WTC11 (cell line): Measurements from ENCODE around the gene MAP3K6. TPM values are rescaled to one million over a fixed set of nuclear protein-coding genes. Genes with fewer than 3 reads are reported as not detected.
A peak's percentile ranks its signal among the peaks of the same experiment; 100 is the strongest.

Experiments
- ATAC-seq: fragments of 200-7000 bp; cut with Tn5 transposase; 2 replicates; pipeline ENCODE4 v1.10.0; 2021; ENCODE audit warnings: mild to moderate bottlenecking, moderate library complexity
- CTCF ChIA-PET: fragments of 300-600 bp; sonication (Branson Sonifier 250); formaldehyde crosslinking; loops from one replicate; lab custom pipeline; 2021; ENCODE audit warnings: antibody characterized with exemption; lab: Charles Lee
- POLR2A ChIA-PET: fragments of 350-600 bp; sonication (Branson Sonifier 250); formaldehyde crosslinking; loops from one replicate; lab custom pipeline; 2021; ENCODE audit warnings: antibody characterized with exemption; lab: Charles Lee
- DNase-seq: peaks from one replicate; pipeline ENCODE4 v3.0.0; 2021; ENCODE audit warnings: low spot score
- H3K27ac Mint-ChIP-seq: 2 replicates; pipeline ENCODE4 v1.8.0; 2021; ENCODE audit warnings: mixed read lengths
- H3K27me3 Mint-ChIP-seq: 2 replicates; pipeline ENCODE4 v1.8.0; 2021; ENCODE audit warnings: low read depth, mild to moderate bottlenecking, moderate library complexity, mixed read lengths
- H3K36me3 Mint-ChIP-seq: 2 replicates; pipeline ENCODE4 v1.8.0; 2021; ENCODE audit warnings: mixed read lengths
- H3K4me1 Mint-ChIP-seq: 2 replicates; pipeline ENCODE4 v1.8.0; 2022; ENCODE audit warnings: mixed read lengths
- H3K4me3 Mint-ChIP-seq: 2 replicates; pipeline ENCODE4 v1.8.0; 2021; ENCODE audit warnings: mild to moderate bottlenecking, moderate library complexity, mixed read lengths
- H3K9me3 Mint-ChIP-seq: 2 replicates; pipeline ENCODE4 v1.8.0; 2021; ENCODE audit warnings: mixed read lengths
- CBFB ChIP-seq: sonication (generic); formaldehyde crosslinking; IDR thresholded peaks from 2 replicates; pipeline ENCODE4 v1.8.1; 2022; ENCODE audit warnings: mild to moderate bottlenecking, low read depth, missing genetic modification reagents
- FOXP1 ChIP-seq: sonication (generic); formaldehyde crosslinking; IDR thresholded peaks from 2 replicates; pipeline ENCODE4 v1.8.0; 2022; ENCODE audit warnings: missing genetic modification reagents, mild to moderate bottlenecking, moderate library complexity, borderline replicate concordance
- GABPB1 ChIP-seq: sonication (generic); formaldehyde crosslinking; IDR thresholded peaks from 2 replicates; pipeline ENCODE4 v1.8.1; 2023; ENCODE audit warnings: mild to moderate bottlenecking, missing genetic modification reagents
- JUN ChIP-seq: sonication (generic); formaldehyde crosslinking; IDR thresholded peaks from 2 replicates; pipeline ENCODE4 v1.8.0; 2023; ENCODE audit warnings: mild to moderate bottlenecking, missing genetic modification reagents
- NFATC4 ChIP-seq: fragments of 250-450 bp; sonication (Bioruptor Pico); IDR thresholded peaks from 2 replicates; pipeline ENCODE4 v1.9.0; 2021; ENCODE audit warnings: mild to moderate bottlenecking
- NFE2L1 ChIP-seq: sonication (generic); formaldehyde crosslinking; IDR thresholded peaks from 2 replicates; pipeline ENCODE4 v1.8.1; 2023; ENCODE audit warnings: missing genetic modification reagents
- NFYB ChIP-seq: sonication (generic); formaldehyde crosslinking; conservative IDR thresholded peaks from 2 replicates; pipeline ENCODE4 v1.8.0; 2022; ENCODE audit warnings: low read depth, missing genetic modification reagents
- NR2C2 ChIP-seq: sonication (generic); formaldehyde crosslinking; IDR thresholded peaks from 2 replicates; pipeline ENCODE4 v1.8.0; 2022; ENCODE audit warnings: mild to moderate bottlenecking, missing genetic modification reagents
- NR3C1 ChIP-seq: sonication (generic); formaldehyde crosslinking; conservative IDR thresholded peaks from 2 replicates; pipeline ENCODE4 v1.8.1; 2023; ENCODE audit warnings: low read depth, mild to moderate bottlenecking, missing genetic modification reagents
- TCF7 ChIP-seq: sonication (generic); formaldehyde crosslinking; IDR thresholded peaks from 2 replicates; pipeline ENCODE4 v1.8.0; 2022; ENCODE audit warnings: mild to moderate bottlenecking, low read depth, missing genetic modification reagents, moderate library complexity
- TEAD4 ChIP-seq: sonication (generic); formaldehyde crosslinking; IDR thresholded peaks from 2 replicates; pipeline ENCODE4 v1.8.0; 2022; ENCODE audit warnings: mild to moderate bottlenecking, missing genetic modification reagents
- ZNF219 ChIP-seq: sonication (generic); formaldehyde crosslinking; IDR thresholded peaks from 2 replicates; pipeline ENCODE4 v1.8.0; 2023; ENCODE audit warnings: missing genetic modification reagents, mild to moderate bottlenecking, borderline replicate concordance
- ZNF416 ChIP-seq: fragments of 250-450 bp; sonication (Bioruptor Pico); IDR thresholded peaks from 2 replicates; pipeline ENCODE4 v1.9.0; 2021; ENCODE audit warnings: mild to moderate bottlenecking, inconsistent platforms
- total RNA-seq: library from RNA; stranded (reverse); gene quantifications from 3 replicates; pipeline ENCODE4 v1.2.3, GENCODE V29; 2021
- TF ChIP-seq, protein P1 (sequence below): fragments of 200-600 bp; IDR thresholded peaks from 2 replicates; pipeline ENCODE4 v1.8.0; 2022; ENCODE audit warnings: antibody characterized with exemption
- TF ChIP-seq, protein P2 (sequence below): sonication (generic); formaldehyde crosslinking; IDR thresholded peaks from 2 replicates; pipeline ENCODE4 v1.8.1; 2023; ENCODE audit warnings: mild to moderate bottlenecking, missing genetic modification reagents, moderate library complexity
- TF ChIP-seq, protein P3 (sequence below): fragments of 250-450 bp; sonication (Bioruptor Pico); conservative IDR thresholded peaks from 2 replicates; pipeline ENCODE4 v1.9.0; 2021; ENCODE audit warnings: mild to moderate bottlenecking
- TF ChIP-seq, protein P4 (sequence below): sonication (generic); formaldehyde crosslinking; IDR thresholded peaks from 2 replicates; pipeline ENCODE4 v1.8.0; 2022; ENCODE audit warnings: mild to moderate bottlenecking, missing genetic modification reagents
- TF ChIP-seq, protein P5 (sequence below): sonication (generic); formaldehyde crosslinking; IDR thresholded peaks from 2 replicates; pipeline ENCODE4 v1.8.1; 2022; ENCODE audit warnings: low read depth, mild to moderate bottlenecking, moderate library complexity, missing genetic modification reagents, borderline replicate concordance

Gene MAP3K6
- total RNA-seq, 1 experiment from 2014 or later = 15.0 TPM

DNA sequence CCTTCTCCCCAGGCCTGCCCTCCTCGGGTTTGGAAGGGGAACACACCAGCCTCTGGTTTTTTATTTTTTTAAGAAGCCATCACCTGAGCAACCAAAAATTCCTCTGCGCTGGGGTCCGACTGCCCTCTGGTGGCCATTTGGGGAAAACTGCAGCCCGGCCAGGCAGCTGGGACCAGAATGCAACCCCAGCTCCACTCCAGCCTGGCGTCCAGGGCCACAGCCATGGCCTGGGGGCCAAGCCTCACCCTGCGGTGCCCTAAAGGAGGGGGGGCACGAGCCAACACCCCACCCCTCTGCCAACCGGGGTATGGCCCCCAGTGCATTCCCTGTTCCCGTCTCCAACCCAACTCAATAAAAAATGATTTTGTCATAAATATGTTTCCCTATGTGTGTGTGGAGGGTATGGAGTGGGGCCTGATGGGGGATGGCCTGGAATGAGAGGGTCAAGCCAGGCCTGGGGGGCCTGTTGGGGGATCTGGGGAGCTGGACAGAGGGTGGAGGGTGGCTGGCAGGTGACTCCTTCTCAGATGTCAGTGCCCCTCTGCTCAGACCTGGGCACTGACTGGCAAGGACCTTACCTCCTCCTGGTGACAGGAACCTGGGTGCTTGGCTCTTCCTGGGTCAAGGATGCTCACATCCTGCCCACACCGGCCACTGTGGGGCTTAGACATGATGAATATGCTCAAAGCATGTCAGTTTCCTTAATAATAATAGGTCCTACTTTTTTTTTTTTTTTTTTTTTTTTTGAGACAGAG, 28.9 kb upstream of the MAP3K6 start:
- ATAC-seq = peak; percentile 21
- POLR2A ChIA-PET = interaction anchor here (0.8 kb wide), 1 partner anchor 29 kb away, joined by 3 read pairs; the partner anchor contains the start of gene MAP3K6
- Mint-ChIP-seq H3K27ac (no peak overlapping the region), H3K36me3 (no peaks in the 10 kb centered on the region), H3K27me3 (no peaks in the 10 kb centered on the region; the same call in 1 of the 2 replicates), H3K4me3 (no peak overlapping the region), H3K9me3 (no peaks in the 10 kb centered on the region), H3K4me1 (peaks cover 47% of the 10 kb centered on the region)
- CTCF ChIA-PET = interaction anchor here (0.6 to 6.5 kb wide), 56 partner anchors 9 to 388 kb away, joined by 3 to 150 read pairs (median 4); partner anchors contain the start of genes AHDC1, CD164L2, FCN3 and MAP3K6
- TF ChIP-seq, protein P1, sequence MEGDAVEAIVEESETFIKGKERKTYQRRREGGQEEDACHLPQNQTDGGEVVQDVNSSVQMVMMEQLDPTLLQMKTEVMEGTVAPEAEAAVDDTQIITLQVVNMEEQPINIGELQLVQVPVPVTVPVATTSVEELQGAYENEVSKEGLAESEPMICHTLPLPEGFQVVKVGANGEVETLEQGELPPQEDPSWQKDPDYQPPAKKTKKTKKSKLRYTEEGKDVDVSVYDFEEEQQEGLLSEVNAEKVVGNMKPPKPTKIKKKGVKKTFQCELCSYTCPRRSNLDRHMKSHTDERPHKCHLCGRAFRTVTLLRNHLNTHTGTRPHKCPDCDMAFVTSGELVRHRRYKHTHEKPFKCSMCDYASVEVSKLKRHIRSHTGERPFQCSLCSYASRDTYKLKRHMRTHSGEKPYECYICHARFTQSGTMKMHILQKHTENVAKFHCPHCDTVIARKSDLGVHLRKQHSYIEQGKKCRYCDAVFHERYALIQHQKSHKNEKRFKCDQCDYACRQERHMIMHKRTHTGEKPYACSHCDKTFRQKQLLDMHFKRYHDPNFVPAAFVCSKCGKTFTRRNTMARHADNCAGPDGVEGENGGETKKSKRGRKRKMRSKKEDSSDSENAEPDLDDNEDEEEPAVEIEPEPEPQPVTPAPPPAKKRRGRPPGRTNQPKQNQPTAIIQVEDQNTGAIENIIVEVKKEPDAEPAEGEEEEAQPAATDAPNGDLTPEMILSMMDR = peak; percentile 95
- no peak for TF ChIP-seq NR3C1
- no peak for TF ChIP-seq GABPB1
- DNase-seq = peak; percentile 89

DNA sequence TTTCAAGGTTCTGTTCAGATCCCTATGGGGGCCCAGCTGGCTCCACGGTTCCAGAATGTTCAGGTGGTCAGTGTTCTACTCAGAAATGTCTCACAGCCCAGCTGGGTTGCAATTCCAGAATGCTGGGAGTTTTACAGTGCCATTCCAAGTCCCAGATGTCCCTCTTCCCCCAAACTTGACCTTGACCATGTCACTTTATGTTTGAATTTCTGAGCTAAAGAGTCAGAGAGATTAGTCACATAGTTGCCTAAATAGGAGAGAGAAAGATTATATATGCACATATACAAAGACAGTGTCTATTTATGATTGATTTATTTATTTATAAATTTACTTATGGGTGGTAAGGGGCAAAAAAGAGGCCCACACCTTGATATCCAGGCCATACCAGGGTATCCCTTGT, 28.2 kb upstream of the MAP3K6 start:
- Mint-ChIP-seq H3K4me1 (peaks cover 42% of the 10 kb centered on the region), H3K36me3 (no peaks in the 10 kb centered on the region), H3K27me3 (no peaks in the 10 kb centered on the region; the same call in 1 of the 2 replicates), H3K4me3 (no peak overlapping the region), H3K9me3 (no peaks in the 10 kb centered on the region), H3K27ac (peak overlapping the region; percentile 15; the same call in 1 of the 2 replicates)
- no peak for ATAC-seq
- POLR2A ChIA-PET = interaction anchor here (0.8 kb wide), 1 partner anchor 28 kb away, joined by 3 read pairs; the partner anchor contains the start of gene MAP3K6
- no peak for DNase-seq
- TF ChIP-seq TEAD4 (no peak), TCF7 (CRISPR knock-in tag) (no peak), NFYB (no peak), ZNF416 (no peak), ZNF219 (CRISPR knock-in tag) (no peak), JUN (no peak), NR2C2 (CRISPR knock-in tag) (no peak), NFATC4 (no peak), NFE2L1 (no peak), CBFB (CRISPR knock-in tag) (no peak)
- TF ChIP-seq, protein P2, sequence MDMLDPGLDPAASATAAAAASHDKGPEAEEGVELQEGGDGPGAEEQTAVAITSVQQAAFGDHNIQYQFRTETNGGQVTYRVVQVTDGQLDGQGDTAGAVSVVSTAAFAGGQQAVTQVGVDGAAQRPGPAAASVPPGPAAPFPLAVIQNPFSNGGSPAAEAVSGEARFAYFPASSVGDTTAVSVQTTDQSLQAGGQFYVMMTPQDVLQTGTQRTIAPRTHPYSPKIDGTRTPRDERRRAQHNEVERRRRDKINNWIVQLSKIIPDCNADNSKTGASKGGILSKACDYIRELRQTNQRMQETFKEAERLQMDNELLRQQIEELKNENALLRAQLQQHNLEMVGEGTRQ = no peak
- TF ChIP-seq, protein P3, sequence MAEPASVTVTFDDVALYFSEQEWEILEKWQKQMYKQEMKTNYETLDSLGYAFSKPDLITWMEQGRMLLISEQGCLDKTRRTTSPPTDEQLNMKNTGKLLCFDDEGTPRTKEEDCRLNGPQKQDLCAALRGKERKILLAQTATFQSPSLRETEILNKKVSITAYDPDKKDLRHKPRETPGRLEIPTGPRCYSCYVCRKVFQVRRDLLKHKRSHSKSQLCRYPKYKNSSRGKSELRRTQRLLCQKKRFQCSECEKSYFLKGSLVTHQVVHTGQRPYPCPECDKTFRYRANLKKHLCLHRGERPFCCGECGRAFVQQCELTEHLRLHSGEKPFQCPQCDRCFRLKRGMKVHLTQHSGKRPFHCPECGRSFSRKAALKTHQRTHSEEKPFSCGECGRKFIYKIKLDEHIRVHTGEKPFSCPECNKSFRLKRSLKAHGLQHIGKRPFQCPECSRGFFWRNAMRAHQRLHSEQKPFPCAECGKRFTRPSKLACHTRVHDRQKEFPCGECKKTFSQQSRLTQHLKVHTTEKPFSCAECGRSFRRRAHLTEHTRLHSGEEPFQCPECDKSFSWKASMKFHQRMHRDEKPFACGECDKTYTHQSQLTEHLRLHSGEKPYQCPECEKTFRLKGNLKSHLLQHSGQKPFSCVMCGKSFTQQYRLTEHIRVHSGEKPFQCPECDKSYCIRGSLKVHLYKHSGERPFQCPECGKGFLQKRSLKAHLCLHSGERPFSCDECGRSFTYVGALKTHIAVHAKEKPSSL = no peak
- TF ChIP-seq, protein P4, sequence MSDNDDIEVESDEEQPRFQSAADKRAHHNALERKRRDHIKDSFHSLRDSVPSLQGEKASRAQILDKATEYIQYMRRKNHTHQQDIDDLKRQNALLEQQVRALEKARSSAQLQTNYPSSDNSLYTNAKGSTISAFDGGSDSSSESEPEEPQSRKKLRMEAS (CRISPR knock-in tag) = no peak
- CTCF ChIA-PET = interaction anchor here (0.6 to 6.5 kb wide), 42 partner anchors 11 to 388 kb away, joined by 3 to 150 read pairs (median 5); partner anchors contain the start of genes AHDC1, CD164L2, FCN3 and MAP3K6

DNA sequence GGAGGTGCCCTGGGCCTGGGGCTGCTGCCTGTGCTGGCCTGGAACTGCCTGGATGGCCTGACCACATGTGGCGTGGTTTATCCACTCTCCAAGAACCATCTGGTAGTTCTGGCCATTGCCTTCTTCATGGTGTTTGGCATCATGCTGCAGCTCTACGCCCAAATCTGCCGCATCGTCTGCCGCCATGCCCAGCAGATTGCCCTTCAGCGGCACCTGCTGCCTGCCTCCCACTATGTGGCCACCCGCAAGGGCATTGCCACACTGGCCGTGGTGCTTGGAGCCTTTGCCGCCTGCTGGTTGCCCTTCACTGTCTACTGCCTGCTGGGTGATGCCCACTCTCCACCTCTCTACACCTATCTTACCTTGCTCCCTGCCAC, 27.5 kb upstream of the MAP3K6 start:
- DNase-seq = no peak

More for the DNA sequence above, 27.5 kb upstream of the MAP3K6 start:
- H3K4me3 Mint-ChIP-seq = peak overlapping the region; percentile 91; the same call in 1 of the 2 replicates
- H3K27ac Mint-ChIP-seq = 0 out of 2 replicates have a peak overlapping the region, but pooled peaks have one; percentile 12
- H3K36me3 Mint-ChIP-seq = no peaks in the 10 kb centered on the region
- H3K27me3 Mint-ChIP-seq = peaks cover 3% of the 10 kb centered on the region; the same call in 1 of the 2 replicates
- no peaks in the 10 kb centered on the region for H3K9me3 Mint-ChIP-seq
- CTCF ChIA-PET = interaction anchor here (1.0 to 6.5 kb wide), 22 partner anchors 11 to 348 kb away, joined by 3 to 150 read pairs (median 7); partner anchors contain the start of genes AHDC1, CD164L2 and MAP3K6
- POLR2A ChIA-PET = no interaction called here
- no peak for ATAC-seq
- TF ChIP-seq, protein P5, sequence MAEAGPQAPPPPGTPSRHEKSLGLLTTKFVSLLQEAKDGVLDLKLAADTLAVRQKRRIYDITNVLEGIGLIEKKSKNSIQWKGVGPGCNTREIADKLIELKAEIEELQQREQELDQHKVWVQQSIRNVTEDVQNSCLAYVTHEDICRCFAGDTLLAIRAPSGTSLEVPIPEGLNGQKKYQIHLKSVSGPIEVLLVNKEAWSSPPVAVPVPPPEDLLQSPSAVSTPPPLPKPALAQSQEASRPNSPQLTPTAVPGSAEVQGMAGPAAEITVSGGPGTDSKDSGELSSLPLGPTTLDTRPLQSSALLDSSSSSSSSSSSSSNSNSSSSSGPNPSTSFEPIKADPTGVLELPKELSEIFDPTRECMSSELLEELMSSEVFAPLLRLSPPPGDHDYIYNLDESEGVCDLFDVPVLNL (CRISPR knock-in tag) = no peak
- TF ChIP-seq FOXP1 (CRISPR knock-in tag) = 0 out of 2 replicates have a peak, but pooled peaks have one; percentile 20
- H3K4me1 Mint-ChIP-seq = peaks cover 39% of the 10 kb centered on the region
